Measurements from ENCODE around the gene TM7SF2. TPM values are rescaled to one million over a fixed set of nuclear protein-coding genes. Genes with fewer than 3 reads are reported as not detected.

Gene TM7SF2
- 63.8 to 74.9 TPM (median 71.5 TPM) in 3 replicates for total RNA-seq (2021)
- percentile 74 among the genes with signal in this experiment for Bru-seq, nascent RNA
- long read RNA-seq, experiment 1, transcript TM7SF2-201 (10 exons, 1,722 nt): major isoform, 114 of 205 reads
- long read RNA-seq, experiment 1, partial matches to known transcripts: 12 of 205 reads
- long read RNA-seq, experiment 1, other reads (novel, unspliced or antisense): 77 of 205 reads
- long read RNA-seq, experiment 2, transcript TM7SF2-201 (10 exons, 1,722 nt): major isoform, 46 of 96 reads
- long read RNA-seq, experiment 2, partial matches to known transcripts: 15 of 96 reads
- long read RNA-seq, experiment 2, other reads (novel, unspliced or antisense): 35 of 96 reads
- long read RNA-seq, experiment 3, partial matches to known transcripts: 5 of 11 reads
- long read RNA-seq, experiment 3, other reads (novel, unspliced or antisense): 4 of 11 reads

- Mint-ChIP-seq H3K27ac (peak within 1 kb of the TSS; percentile 89), H3K36me3 (no peaks in the 10 kb centered on the region; the same call in 1 of the 2 replicates), H3K4me1 (peaks cover 17% of the 10 kb centered on the region), H3K9me3 (no peaks in the 10 kb centered on the region), H3K4me3 (peak within 1 kb of the TSS; percentile 91), H3K27me3 (ENCODE audit: low read depth) (no peaks in the 10 kb centered on the region)
- POLR2A ChIA-PET: interaction anchor here (1.0 to 2.2 kb wide), 8 partner anchors 9 to 70 kb away, joined by 3 to 19 read pairs (median 6); partner anchors contain the start of genes CAPN1, FAU, MRPL49 and VPS51
- ATAC-seq (peak; percentile 77), DNase-seq (ENCODE audit: low spot score) (peak; percentile 97)
- CTCF ChIA-PET: interaction anchor here (0.6 to 4.8 kb wide), 28 partner anchors 9 to 352 kb away, joined by 3 to 104 read pairs (median 5); partner anchors contain the start of genes ARL2, BATF2, CAPN1 and FAU
- peak; percentile 91 for TF ChIP-seq SP1 (CRISPR knock-in tag; conservative IDR thresholded peaks at IDR 0.05)
- no peak for TF ChIP-seq USF2 (CRISPR knock-in tag; IDR thresholded peaks at IDR 0.05)
- TF ChIP-seq ZNF219 (CRISPR knock-in tag; IDR thresholded peaks at IDR 0.05; ENCODE audit: borderline replicate concordance): no peak
- peak; percentile 60; the same call in 1 of the 2 replicates for TF ChIP-seq SMAD3 (CRISPR knock-in tag; IDR thresholded peaks at IDR 0.05; ENCODE audit: borderline replicate concordance)
- TF ChIP-seq CBFB (CRISPR knock-in tag; IDR thresholded peaks at IDR 0.05; ENCODE audit: low read depth): no peak
- peak; percentile 68 for TF ChIP-seq E2F5 (CRISPR knock-in tag; IDR thresholded peaks at IDR 0.05)
- TF ChIP-seq HMGXB4 (CRISPR knock-in tag; IDR thresholded peaks at IDR 0.05): no peak
- peak; percentile 14; the same call in 1 of the 2 replicates for TF ChIP-seq USF1 (CRISPR knock-in tag; IDR thresholded peaks at IDR 0.05)
- TF ChIP-seq PREB (CRISPR knock-in tag; IDR thresholded peaks at IDR 0.05; ENCODE audit: borderline replicate concordance): peak; percentile 77; the same call in 1 of the 2 replicates
- no peak for TF ChIP-seq FOXP4 (CRISPR knock-in tag; IDR thresholded peaks at IDR 0.05)
- TF ChIP-seq ERG (CRISPR knock-in tag; IDR thresholded peaks at IDR 0.05): no peak
- no peak for TF ChIP-seq ZNF121 (CRISPR knock-in tag; IDR thresholded peaks at IDR 0.05)
- no peak for TF ChIP-seq ATF3 (CRISPR knock-in tag; conservative IDR thresholded peaks at IDR 0.05)
- TF ChIP-seq ZSCAN18 (CRISPR knock-in tag; IDR thresholded peaks at IDR 0.05): no peak
- TF ChIP-seq PRDM15 (CRISPR knock-in tag; IDR thresholded peaks at IDR 0.05): peak; percentile 52; the same call in 1 of the 2 replicates
- TF ChIP-seq ZMAT4 (CRISPR knock-in tag; IDR thresholded peaks at IDR 0.05): peak; percentile 57; the same call in 1 of the 2 replicates
- TF ChIP-seq ZBTB21 (CRISPR knock-in tag; IDR thresholded peaks at IDR 0.05; ENCODE audit: borderline replicate concordance): no peak
Measured at GRCh38 chr11:65111744-65112545, at the start of gene TM7SF2. Gene TM7SF2, plus strand, starts transcription at chr11:65111872. Its CDS starts 144 bp downstream, at chr11:65112016.
